Inflammatory macrophage treated with lipopolysaccharide for 4 hours (primary cell): ENCODE data around the gene ANKMY2.

Experiments
- DNase-seq: peaks from one replicate; pipeline ENCODE4 v3.0.0-alpha.2; 2020

ANKMY2 gene

DNA sequence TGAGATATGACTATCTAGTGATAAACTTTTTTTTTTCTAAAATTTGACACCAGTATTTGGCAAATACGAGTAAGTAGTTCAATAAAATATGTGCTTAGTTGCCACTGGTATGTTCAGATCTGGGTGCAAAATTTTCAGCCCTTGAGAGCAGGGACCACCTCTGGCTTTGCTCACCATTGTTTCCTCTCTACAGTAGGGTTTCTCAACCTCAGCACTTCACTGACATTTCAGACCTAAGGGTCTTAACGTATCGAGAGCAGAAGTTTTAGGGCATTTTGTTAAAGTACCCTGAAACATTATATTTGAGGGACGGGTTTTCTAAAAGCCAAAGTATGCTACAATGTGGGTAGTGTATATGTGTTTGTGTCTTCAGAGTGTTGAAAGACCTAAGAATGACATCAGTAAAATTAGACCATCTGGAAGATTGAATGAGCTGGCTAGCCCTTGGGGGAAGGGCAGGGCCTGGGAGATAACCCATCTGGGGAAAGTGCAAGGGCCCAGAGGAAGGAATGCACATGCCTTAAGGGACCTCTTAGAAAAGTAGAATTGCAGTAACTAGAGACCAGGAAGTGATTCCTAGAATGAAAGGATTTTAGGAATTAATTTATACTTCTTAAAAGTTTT lies 12.2 kb upstream of the ANKMY2 start:
- peak; percentile 57 for DNase-seq

DNA sequence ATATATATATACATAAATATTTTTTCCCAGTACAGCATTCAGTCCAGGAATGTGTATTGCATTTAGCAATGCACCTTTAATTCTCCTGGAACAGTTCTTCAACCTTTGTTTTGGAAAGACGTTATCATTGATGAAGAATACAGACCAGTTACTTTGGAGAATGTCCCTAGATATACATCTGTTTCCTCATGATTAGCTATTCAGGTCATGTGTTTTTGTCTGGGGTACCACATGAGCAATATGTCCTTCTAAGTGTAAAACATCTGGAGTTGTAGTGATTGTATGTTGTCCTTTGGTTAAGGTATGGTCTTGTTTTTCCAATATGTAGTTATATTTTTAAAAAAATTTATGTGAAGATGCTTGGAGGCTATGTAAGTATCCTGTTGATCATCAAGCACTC lies 10.6 kb upstream of the ANKMY2 start:
- DNase-seq = no peak

DNA sequence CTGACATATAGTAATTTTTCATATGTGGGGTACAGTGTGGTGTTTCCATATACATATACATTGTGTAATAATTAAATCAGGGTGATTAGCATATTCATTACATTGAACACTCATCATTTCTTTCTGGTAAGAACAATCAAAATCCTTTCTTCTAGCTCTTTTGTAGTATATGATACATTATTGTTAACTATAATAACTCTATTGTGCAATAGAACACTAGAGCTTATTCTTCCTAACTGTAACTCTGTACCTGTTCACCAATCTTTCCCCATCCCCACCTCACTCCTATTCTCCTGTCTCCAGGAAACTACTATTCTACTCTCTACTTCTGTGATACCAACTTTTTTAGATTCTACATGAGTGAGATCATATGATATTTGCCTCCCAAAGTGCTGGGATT lies 9.8 kb upstream of the ANKMY2 start:
- no peak for DNase-seq

DNA sequence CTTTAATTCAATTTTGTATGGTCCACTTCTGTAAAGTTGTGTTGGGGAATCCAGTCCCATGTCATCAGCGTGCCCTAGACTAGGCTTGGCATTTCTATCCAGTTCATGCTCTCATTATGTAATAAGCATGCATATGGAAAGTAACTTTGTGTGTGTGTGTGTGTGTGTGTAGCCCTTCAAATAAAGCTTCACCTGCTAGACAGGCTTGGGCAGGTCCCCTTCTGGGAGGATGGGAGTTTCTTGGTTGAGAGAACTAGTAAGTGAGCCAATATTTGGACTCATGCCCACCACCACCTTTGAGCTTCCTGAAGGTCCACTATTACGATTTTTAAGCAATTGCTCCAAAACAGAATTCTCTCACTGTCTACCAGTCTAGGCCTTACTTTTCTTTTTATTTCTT lies 7.3 kb upstream of the ANKMY2 start:
- DNase-seq = no peak

DNA sequence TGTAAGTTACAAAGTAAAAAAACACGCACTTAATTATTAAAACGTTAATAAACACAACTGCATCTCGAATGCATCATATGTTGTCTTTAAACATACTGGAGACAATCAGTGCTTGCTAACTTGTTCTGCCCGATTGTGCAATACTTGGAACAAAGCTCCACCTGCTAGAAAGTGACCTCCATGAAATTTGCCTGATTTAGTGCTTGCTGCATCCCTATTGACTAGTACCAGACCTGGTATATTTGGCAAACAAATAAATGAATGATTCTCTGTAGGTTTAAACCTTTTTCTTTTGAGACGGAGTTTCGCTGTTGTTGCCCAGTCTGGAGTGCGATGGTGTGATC lies 6.7 kb upstream of the ANKMY2 start:
- no peak for DNase-seq

DNA sequence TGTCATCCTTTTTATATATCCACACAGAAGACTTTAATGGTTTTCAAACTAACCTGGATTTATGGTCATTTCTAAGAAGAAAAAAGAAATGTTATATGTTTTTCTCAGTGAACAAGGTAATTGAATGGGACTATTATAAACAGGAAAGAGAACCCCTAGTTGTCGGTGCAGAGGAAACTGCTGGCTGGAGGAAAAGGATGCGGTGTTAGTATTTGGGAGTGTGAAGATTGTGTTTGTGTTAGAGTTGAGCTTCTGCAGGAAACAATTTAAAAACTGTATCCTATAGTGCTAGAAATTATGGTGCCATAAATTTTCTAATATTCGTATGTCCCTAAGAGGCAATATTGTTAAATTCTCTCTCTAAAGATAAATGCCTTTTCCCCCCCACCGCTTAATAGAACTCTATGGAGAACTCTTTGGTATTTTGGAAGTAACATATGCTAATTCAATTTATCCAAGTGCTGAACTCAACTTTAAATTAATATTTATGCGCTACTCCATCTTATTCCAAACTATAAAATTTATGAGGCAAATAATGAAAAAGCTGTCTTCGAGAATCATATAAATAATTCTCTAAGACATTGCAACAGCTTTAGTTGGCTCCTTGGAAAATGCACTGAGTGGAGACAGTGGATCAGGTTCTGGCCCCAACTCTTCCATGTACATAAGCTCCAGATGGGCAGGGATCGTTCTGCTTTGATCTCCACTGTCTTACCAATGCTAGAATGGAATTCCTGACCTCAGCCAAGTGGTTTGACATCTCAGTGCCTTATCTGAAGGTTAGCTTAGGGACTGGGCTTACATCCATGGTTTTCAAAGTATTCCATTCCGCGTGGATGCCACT lies 6.1 kb upstream of the ANKMY2 start:
- no peak for DNase-seq

DNA sequence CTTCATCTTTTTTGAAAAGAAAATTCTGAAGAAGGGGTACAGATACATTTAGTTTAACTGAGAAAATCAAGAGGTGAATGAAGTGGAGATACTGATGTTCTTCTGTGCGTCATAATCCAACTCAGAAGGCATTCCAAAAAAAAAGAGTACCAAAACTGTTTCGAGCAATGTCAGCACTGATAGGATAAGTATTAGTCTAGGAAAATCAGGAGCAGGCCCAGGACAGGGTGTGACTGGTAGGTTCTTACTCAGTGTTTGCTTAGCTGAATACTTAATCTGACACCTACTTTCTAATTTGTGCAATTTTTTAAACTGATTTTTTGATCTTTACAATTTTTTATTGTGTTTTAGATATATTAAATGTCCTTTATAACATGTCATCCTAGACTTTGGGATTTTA lies 4.7 kb upstream of the ANKMY2 start:
- DNase-seq = no peak

DNA sequence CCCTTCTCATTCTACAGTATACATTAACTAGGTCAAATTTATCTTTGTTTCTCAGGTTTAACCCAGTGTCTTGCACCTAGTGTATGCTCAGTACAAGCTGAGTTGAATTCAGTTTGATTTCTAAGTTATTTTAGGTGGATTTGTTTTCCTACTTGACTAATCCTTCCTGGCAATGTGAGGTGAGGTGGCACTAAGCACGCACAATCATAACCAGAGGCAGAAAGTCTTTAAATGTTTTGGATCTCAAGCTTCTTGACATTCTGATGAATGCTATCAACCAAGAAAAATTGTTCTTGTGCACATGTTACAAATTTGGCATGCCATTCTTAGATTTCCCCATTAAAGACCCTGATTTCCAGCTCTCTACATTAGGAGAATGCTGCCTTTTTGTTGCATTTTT lies 3.6 kb upstream of the ANKMY2 start:
- no peak for DNase-seq

DNA sequence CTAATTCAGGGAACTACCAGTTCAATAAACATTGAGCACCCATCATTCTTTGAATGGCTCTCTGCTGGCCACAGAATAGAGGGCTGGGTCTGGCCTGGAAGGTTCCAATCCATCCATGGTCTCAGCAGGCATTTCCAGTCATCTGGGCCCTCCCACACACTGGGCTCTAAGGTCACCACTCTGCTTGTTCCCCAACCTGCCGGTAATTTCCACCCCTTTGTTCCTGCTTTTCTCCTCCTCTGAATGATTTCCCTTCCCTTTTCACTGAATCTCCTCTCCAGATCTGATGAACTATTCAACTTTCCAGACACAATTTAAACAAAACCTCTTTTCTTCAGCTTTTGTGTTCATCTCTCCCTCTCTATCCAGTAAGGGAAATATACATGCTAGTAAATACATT lies 3.0 kb upstream of the ANKMY2 start:
- DNase-seq = peak; percentile 56

DNA sequence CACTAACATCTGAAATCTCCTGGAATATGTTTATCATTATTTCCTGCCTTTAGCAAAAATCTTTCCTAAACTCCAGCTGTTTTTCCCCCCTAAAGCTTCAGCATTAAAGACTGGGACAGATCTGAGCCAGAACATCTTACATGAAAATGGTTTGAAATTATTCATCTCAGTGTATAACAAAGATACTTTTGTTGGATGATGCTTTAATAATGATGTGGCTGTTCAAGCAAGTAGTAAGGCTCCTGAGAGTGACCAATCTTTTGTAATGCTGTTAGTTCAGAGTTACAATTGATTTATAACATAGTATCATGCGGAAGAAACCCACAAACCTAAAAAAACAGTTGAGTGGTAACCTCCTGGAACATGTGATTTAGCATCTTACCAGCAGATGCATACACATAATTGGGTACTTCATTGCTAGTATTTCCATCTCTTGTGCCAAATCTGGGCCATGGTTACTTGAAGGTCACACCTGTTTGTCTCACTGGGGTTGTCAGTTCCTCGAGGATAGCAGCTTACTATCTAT lies 1.9 kb upstream of the ANKMY2 start:
- no peak for DNase-seq

DNA sequence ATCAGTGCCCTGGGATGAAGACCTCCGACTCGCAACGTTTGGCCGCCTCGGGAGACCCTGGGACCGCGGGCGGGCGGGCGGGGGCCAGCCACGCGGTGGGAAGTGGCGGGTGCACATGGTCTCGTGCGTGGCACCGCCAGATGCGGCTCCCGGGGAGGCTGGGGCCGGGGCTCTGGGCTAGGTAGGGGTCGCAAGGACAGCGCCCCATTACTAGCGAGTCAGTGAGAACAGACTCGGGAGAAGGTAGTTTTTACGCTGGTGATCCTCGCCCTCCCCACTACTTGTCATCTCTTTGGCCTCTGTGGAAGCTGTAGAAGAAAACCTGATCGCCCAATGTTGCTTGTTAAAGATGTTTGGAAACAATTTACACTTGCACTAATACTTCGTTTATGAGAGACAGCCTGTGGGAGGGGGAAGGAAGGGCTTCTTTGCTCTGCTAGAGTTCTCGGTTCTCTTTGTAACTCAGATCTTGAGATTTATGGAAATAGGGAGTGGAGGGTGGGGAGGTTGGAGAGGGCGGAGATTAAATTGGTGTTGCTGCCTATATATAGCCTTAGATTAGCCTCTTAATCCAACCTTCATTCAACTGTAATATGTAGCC lies 1.0 kb upstream of the ANKMY2 start:
- DNase-seq = no peak

DNA sequence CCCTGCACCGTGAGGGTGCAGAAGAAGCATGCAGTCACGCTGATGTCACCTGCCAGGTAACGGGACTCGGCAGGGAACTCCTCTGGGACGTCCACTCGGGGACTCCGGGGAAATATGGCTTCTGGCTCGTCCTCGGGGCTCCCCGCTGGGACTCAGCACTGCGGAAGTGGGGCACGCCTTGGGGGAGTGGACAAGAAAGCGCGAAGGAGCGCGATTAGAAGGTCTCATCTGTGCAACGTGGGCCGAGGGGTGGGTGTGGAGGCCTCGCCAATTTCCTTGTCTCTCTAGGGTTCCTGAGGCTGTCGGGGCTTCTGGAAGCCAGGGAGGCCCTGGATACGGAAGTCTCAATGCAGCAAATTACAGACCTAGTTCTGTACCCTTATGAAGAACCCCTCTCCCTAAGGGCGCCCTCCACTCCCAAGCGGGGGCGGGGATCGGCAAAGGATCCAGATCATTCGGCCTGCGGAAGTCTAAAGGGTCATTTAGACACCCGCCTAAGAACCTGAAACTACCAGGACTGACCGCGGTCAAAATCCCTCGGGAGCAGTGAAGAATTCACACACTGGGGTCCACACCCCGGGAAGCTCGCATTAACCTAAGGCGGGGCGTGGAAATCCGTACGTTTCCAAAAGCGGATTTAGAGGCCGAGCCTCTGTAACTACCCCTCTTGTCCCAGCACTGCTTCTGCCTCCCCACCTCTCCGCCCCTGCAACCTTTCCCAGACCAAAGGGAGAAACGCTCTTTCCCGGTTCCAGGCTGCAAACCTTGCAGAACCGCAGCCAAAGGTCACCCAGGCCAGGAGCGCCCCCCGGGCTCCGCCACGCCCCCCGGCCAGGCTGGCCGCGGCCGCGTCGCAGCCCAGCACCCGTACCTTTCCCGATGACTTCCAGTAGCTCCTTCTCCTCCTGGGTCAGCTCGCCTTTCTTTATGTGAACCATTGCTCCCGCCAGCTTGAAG lies 640 bp downstream of the ANKMY2 start:
- peak; percentile 62 for DNase-seq

DNA sequence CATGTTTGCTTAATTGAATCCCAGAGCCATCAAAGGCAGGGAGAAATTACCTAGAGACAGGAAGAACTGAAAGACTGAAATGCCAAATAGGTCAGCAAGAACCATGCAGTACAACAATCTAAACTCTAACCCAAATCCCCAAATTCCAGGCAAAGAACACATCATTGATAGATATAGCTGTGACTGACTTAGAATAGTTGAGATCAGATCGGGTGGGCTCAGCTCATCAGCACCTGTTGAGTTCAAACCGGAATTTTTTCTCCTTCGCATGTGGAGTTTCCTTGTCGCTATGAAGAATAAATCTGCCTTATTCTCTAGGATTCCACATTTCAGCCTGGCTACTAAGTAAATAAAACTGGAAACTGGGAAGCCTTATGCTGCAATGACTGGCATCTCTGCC lies 1.4 kb downstream of the ANKMY2 start:
- DNase-seq = no peak

DNA sequence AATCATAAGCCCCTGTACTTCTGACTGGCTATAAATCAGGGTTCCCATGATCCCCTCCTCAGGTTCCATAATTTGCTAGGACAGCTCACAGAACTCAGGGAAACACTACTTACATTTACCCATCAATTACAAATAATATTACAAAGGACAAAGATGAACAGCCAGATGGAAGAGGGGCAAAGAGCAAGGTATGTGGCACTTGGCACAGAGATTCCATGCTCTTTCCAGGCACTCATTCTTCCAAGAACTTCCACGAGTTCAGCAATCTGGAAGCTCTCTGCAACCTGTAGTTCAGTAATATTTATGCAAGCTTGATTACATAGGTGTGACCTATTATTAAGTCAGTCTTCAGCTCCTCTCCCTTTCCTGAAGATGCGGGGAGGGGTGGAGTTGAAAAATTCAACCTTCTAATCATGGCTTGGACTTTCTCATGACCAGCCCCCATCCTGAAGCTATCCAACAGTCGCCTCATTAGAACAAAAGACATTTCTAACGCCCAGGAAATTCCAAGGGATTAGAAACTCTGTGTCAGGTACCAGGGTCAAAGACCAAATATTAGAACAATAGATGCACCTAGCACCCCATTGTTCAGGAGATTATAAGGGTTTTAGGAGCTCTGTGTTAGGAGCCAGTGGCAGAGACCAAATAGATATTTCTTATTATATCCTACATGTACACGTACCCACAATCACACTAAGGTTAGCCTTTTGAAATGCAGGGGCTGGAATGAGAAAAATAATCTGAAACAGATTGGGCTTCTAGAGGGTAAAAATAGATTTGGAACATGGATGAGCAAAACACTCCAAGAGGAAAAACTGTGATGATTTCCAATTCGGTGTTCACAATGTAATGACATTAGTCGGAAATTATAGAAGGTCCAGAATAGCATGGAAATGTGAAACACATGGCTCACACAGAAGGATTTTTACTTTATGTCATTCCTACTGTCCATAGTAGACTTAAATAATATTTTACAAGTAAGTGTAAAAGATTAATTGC lies 7.0 kb downstream of the ANKMY2 start:
- no peak for DNase-seq

DNA sequence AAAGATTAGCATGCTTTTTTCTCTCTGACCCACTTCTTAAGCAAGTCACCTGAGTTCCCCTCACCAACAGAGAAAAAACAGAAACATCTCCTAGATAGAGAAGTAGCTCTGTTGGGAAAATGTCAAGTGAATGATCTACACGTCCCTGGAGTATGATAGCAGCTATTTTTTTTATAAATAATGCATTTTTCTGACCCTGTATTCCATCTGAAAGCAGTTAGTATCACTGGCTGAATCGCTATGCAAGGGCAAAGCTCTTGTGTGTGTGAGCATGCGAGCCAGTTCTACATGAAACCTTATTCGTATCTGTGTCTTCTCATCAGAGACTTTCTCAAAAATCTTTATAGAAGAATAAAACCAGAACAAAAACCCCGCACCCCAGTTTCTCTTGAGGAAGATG lies 8.2 kb downstream of the ANKMY2 start:
- DNase-seq = no peak

DNA sequence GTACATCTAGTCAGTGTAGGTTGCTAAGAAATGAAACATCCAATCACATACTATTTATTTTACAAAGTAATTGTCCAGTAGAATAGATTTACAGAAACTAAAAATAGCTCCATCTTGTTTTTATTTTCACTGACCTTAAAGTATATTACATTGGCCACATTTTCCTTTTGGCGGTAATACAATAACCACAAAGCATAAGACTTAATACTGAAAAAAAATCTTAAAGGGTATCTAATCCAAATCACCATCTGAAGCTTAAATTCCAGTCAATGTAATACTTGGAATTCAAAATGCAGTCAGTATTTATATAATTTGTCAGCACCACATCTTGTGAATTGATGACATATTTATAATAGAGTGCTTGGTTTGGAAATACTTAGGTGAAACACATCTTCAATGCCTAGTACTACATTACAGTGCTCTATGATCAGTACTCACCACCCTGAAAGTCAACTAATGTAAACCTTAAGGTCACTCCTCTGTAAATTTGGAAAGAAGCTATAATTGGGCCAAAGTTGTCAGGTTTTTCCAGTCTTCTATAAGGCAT lies 8.9 kb downstream of the ANKMY2 start:
- no peak for DNase-seq

DNA sequence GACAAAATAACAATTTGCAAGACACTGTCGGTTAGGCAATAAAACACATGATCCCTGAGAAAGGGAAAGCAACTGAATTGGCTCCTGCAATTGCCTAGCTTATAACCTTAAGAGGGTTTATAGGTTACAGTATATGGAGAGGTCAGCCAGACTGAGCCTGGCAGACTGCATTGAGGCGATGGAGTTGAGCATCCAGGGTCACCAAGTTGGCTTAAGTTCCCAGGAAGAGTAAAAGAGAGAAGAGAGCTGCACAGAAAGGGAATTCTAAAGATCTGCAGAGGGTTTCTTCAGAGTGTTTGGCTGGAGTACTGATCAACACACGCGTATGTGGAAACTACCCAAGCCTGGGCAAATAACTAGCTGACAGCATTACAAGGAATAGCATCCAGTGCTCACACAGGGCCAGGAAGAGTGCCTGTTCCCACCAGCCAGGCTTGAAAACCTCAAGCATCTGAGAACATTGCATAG lies 11.2 kb downstream of the ANKMY2 start:
- DNase-seq = peak; percentile 77

DNA sequence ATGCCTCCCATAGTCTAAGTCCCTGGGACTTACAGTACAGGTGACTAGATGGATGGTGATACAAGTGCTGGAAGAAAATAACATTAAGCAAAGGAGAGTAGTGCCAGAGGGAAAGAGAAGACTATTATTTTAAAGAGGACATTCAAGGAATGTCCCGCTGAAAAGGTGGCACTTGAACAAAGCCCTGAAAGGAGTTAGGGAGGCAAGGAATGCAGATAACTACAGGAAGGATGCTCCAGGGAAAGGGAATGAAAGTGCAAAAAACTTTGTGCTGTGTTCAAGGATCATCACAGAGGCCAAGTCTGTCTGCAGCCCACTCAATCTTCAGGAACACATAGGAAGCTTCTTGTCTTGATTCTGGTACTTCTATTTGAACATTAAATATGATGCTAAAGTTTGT lies 14.9 kb downstream of the ANKMY2 start:
- DNase-seq = no peak

DNA sequence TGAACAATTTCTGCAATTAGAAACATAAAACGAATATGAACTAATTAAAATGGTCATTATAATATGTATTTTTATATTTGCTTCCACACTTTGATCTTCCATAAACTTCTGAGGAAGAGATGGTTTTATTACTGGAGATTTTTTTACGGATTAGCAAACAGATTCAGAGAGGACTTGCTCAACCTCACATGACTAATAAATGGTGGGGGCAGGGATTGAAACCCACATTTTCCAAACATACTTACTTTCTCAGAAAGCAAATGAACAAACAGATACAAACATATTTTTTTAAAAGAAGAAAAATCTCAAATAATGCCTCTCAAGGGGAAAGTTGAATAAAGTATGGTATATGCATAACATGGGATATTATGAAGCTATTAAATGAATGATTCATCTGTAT lies 18.3 kb downstream of the ANKMY2 start:
- peak; percentile 15 for DNase-seq

DNA sequence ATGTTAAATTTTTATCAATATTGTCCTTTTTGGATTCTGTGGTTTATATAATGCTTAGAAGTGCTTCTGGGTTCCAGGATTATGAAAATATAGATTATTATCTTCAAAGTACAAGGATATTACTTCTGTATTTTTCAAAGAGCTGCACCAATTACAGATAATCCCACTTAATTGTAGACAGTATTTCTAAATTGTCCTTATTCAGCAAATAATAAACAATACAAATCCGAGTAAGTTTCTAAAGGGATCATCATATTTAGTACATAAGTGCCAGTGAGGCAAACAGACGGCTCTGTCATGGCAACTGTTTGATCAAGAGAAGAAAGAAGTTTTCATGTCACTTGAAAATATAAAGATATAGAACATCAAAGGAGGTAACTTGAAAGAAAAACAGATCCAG lies 19.2 kb downstream of the ANKMY2 start:
- no peak for DNase-seq

DNA sequence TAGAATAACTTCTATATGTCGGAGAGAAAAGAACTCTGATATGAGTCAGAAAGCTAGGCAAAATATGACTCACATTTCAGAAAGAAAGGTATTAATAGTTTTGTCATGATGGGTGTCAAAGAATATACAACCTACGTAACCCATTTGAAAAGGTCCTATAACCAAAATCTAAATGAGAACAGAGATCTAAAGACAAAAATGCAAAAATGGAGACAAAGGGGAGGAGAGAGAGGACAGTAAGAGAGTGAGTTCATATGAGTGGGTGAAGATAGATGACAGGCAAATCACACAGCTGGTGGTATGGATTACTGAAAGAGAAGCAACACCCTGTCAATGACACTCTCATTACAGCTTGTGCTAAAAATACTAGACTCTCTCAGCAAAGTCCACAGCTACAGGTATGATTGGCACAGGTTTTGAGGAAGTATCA lies 25.6 kb downstream of the ANKMY2 start:
- DNase-seq = peak; percentile 27
